WERI-Rb-1 (cell line): Measurements from ENCODE around the gene RPS6KC1.
"Not testable (repeated sequence)": the region's sequence is repeated elsewhere in the genome, so short reads cannot be mapped to it uniquely, and the experiment has no call there.

Experiments used
- DNase-seq: peaks from one replicate; pipeline ENCODE4 v3.0.0-alpha.2; 2020
- H3K27ac ChIP-seq: fragments of 250-450 bp; sonication (Bioruptor Pico); 2 replicates; pipeline ENCODE4 v1.5.1; 2020; ENCODE audit warnings: mild to moderate bottlenecking, moderate library complexity
- H3K27me3 ChIP-seq: fragments of 250-450 bp; sonication (Bioruptor Pico); 2 replicates; pipeline ENCODE4 v1.5.1; 2021; ENCODE audit warnings: mild to moderate bottlenecking, low read depth, moderate library complexity; ENCODE audit not compliant: insufficient read depth, severe bottlenecking
- H3K36me3 ChIP-seq: fragments of 250-450 bp; sonication (Bioruptor Pico); 2 replicates; pipeline ENCODE4 v1.5.1; 2020; ENCODE audit warnings: mild to moderate bottlenecking, moderate library complexity
- H3K4me3 ChIP-seq: 2 replicates; pipeline ENCODE4 v1.5.1; 2011; ENCODE audit warnings: low read depth, mild to moderate bottlenecking, control low read depth, low read length
- H3K9me3 ChIP-seq: fragments of 250-450 bp; sonication (Bioruptor Pico); 2 replicates; pipeline ENCODE4 v1.5.1; 2021; ENCODE audit warnings: mild to moderate bottlenecking, moderate library complexity; ENCODE audit not compliant: severe bottlenecking
- CTCF ChIP-seq: IDR thresholded peaks from 2 replicates; pipeline ENCODE4 v1.5.1; 2011; ENCODE audit warnings: low read depth, mild to moderate bottlenecking, control low read depth, inconsistent platforms, low read length

RPS6KC1 gene

GRCh38 chr1:213138391-213138790, 87.3 kb downstream of the RPS6KC1 start:
- no peak for TF ChIP-seq CTCF
- Histone ChIP-seq H3K27ac (no peak overlapping the region), H3K4me3 (no peak overlapping the region), H3K36me3 (no peaks in the 10 kb centered on the region), H3K27me3 (no peaks in the 10 kb centered on the region), H3K9me3 (peaks cover 3% of the 10 kb centered on the region)
- DNase-seq: no peak

GRCh38 chr1:213138892-213139291, 87.9 kb downstream of the RPS6KC1 start:
- no peak for TF ChIP-seq CTCF
- no peak overlapping the region for H3K27ac ChIP-seq
- DNase-seq: no peak
- no peaks in the 10 kb centered on the region for H3K27me3 ChIP-seq
- H3K9me3 ChIP-seq: peaks cover 3% of the 10 kb centered on the region
- H3K36me3 ChIP-seq: no peaks in the 10 kb centered on the region
- no peak overlapping the region for H3K4me3 ChIP-seq

GRCh38 chr1:213148905-213149304, 97.9 kb downstream of the RPS6KC1 start:
- Histone ChIP-seq H3K27ac (no peak overlapping the region), H3K36me3 (no peaks in the 10 kb centered on the region), H3K9me3 (no peaks in the 10 kb centered on the region), H3K27me3 (no peaks in the 10 kb centered on the region), H3K4me3 (no peak overlapping the region)
- DNase-seq: no peak
- no peak for TF ChIP-seq CTCF

- H3K4me3 ChIP-seq, H3K36me3 ChIP-seq, H3K9me3 ChIP-seq, H3K27me3 ChIP-seq, DNase-seq, H3K27ac ChIP-seq: not testable (repeated sequence)
Measured at GRCh38 chr1:213150090-213150489, 99.0 kb downstream of the RPS6KC1 start.

GRCh38 chr1:213154056-213154685, 103.1 kb downstream of the RPS6KC1 start:
- Histone ChIP-seq H3K36me3 (no peaks in the 10 kb centered on the region), H3K27ac (no peak overlapping the region), H3K9me3 (no peaks in the 10 kb centered on the region), H3K27me3 (no peaks in the 10 kb centered on the region), H3K4me3 (no peak overlapping the region)
- no peak for DNase-seq
- TF ChIP-seq CTCF: no peak

GRCh38 chr1:213159376-213159775, 108.3 kb downstream of the RPS6KC1 start:
- H3K27ac ChIP-seq: no peak overlapping the region
- DNase-seq: no peak
- H3K36me3 ChIP-seq: no peaks in the 10 kb centered on the region
- H3K27me3 ChIP-seq: no peaks in the 10 kb centered on the region
- H3K4me3 ChIP-seq: no peak overlapping the region
- no peak for TF ChIP-seq CTCF
- H3K9me3 ChIP-seq: no peaks in the 10 kb centered on the region

GRCh38 chr1:213160442-213160841, 109.4 kb downstream of the RPS6KC1 start:
- H3K36me3 ChIP-seq, H3K4me3 ChIP-seq, H3K27me3 ChIP-seq, H3K27ac ChIP-seq, H3K9me3 ChIP-seq, DNase-seq: not testable (repeated sequence)
